HUES64 (cell line): Measurements from ENCODE around the gene FTCD.

Experiments used
- H3K27ac ChIP-seq: 2 replicates; pipeline ENCODE4 v1.7.0; 2013; ENCODE audit warnings: low read depth, low read length, inconsistent platforms
- H3K27me3 ChIP-seq: 2 replicates; pipeline ENCODE4 v1.6.1; 2013; ENCODE audit warnings: mild to moderate bottlenecking, low read length; ENCODE audit not compliant: insufficient read depth
- H3K36me3 ChIP-seq: 2 replicates; pipeline ENCODE4 v1.6.1; 2013; ENCODE audit warnings: mild to moderate bottlenecking, low read length; ENCODE audit not compliant: insufficient read depth
- H3K4me1 ChIP-seq: 2 replicates; pipeline ENCODE4 v1.6.1; 2013; ENCODE audit warnings: mild to moderate bottlenecking, low read length, moderate library complexity; ENCODE audit not compliant: insufficient read depth
- H3K4me3 ChIP-seq: 2 replicates; pipeline ENCODE4 v1.5.1; 2013; ENCODE audit warnings: mild to moderate bottlenecking, low read length, moderate library complexity
- H3K9ac ChIP-seq: 2 replicates; pipeline ENCODE4 v1.6.1; 2013; ENCODE audit warnings: mild to moderate bottlenecking, low read depth, low read length
- H3K9me3 ChIP-seq: 2 replicates; pipeline ENCODE4 v1.6.1; 2013; ENCODE audit warnings: low read depth, low read length; ENCODE audit not compliant: insufficient read depth
- WGBS: fragments of 150-250, 120-280 bp; methylation state at CpG from one replicate; pipeline ENCODE4 v1.1.7; 2013; ENCODE audit warnings: missing lambda C conversion rate; 5-methylcytosine and 5-hydroxymethylcytosine counted together

FTCD gene

DNA sequence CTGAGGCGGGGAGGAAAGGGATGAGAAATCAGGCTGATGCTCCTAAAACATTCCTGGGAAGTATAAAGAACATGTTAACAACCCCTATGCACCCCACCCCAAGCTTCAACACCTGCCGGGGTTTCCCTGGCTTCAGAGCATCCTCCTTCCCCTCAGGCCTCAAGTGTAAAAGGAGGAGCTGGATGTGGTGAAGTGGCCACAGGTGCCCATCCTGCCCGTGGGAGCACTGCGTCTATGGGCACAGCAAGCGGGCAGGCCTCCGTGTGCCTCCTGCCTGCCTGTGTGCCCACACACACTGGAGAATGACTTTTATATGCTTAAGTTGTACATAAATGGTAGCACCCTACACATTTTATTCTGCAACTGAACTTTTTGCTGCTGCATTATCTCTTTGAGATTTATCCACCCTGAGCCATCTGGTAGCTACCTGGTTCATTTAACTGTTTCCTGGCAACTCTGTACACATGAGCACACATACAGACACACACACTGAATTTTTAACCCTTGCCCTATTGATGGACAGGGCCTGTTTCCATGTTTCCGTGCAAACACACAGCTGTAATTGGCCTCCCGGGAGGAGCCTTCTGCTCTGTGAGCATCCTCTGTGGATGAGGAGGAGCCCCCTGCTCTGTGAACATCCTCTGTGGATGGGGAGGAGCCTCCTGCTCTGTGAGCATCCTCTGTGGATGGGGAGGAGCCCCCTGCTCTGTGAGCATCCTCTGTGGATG is 13.4 kb upstream of the FTCD start:
- WGBS = 94% methylated on average over 8 of the region's 8 CpGs
- Histone ChIP-seq H3K27ac (no peak overlapping the region), H3K4me1 (no peaks in the 10 kb centered on the region), H3K36me3 (peaks cover 13% of the 10 kb centered on the region; the same call in 1 of the 2 replicates), H3K9me3 (no peaks in the 10 kb centered on the region), H3K27me3 (no peaks in the 10 kb centered on the region), H3K9ac (no peak overlapping the region), H3K4me3 (no peak overlapping the region)

DNA sequence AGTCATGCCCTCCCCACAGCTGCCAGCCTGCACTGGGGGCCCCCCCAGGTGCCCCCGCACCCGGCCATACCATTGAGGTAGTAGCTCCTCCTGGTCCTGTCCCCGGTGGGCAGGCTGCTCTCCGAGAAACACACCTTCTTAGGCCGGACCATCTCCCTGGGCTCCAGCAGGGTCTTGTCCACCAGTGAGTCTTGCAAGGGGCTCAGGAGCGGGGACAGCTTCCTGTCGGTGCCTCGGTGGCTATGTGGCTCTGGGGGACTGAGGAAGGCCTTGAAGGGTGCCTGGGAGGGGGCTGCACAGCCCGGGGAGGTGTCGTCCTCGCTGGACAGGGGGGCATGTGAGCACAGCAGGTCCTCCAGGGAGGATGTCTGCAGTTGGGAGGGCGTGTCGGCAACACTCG is 12.9 kb upstream of the FTCD start:
- H3K4me3 ChIP-seq = no peak overlapping the region
- H3K4me1 ChIP-seq = no peaks in the 10 kb centered on the region
- H3K9me3 ChIP-seq = no peaks in the 10 kb centered on the region
- no peaks in the 10 kb centered on the region for H3K27me3 ChIP-seq
- peaks cover 17% of the 10 kb centered on the region; the same call in 1 of the 2 replicates for H3K36me3 ChIP-seq
- 93% methylated on average over 14 of the region's 14 CpGs for WGBS
- H3K9ac ChIP-seq = no peak overlapping the region
- no peak overlapping the region for H3K27ac ChIP-seq

DNA sequence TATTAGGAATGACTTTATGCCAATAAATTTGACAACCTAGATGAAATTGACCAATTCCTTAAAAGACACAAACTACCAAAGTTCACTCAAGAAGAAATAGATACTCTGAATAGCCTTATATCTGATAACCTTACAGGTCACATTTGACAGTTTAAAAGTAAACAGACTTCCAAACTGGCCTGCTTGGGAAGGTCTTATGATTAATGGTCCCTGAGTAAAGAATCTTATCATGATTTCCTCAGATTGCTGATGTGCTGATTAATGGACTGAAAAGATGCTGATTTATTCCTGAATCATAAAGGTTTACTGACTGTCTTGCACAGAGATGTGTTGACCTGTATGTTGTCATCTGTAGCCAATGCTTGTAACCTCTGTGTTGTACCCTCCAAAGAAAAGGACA is 9.7 kb upstream of the FTCD start:
- no peaks in the 10 kb centered on the region for H3K27me3 ChIP-seq
- H3K9ac ChIP-seq = no peak overlapping the region
- peaks cover 27% of the 10 kb centered on the region for H3K36me3 ChIP-seq
- peaks cover 4% of the 10 kb centered on the region; the same call in 1 of the 2 replicates for H3K9me3 ChIP-seq
- H3K4me3 ChIP-seq = no peak overlapping the region
- H3K27ac ChIP-seq = no peak overlapping the region
- H3K4me1 ChIP-seq = no peaks in the 10 kb centered on the region

- Histone ChIP-seq H3K9ac (no peak overlapping the region), H3K4me1 (no peaks in the 10 kb centered on the region)
- WGBS = 95% methylated on average over 4 of the region's 4 CpGs
Measured at GRCh38 chr21:46163380-46163779, 8.0 kb upstream of the FTCD start.

GRCh38 chr21:46161633-46162592 is 6.5 kb upstream of the FTCD start:
- no peak overlapping the region for H3K9ac ChIP-seq
- H3K27me3 ChIP-seq = no peaks in the 10 kb centered on the region
- no peak overlapping the region for H3K27ac ChIP-seq
- 94% methylated on average over 71 of the region's 72 CpGs for WGBS
- peaks cover 14% of the 10 kb centered on the region for H3K36me3 ChIP-seq
- H3K4me1 ChIP-seq = no peaks in the 10 kb centered on the region
- no peak overlapping the region for H3K4me3 ChIP-seq
- H3K9me3 ChIP-seq = peaks cover 4% of the 10 kb centered on the region; the same call in 1 of the 2 replicates

More at GRCh38 chr21:46163380-46163779, 8.0 kb upstream of the FTCD start:
- peaks cover 27% of the 10 kb centered on the region for H3K36me3 ChIP-seq
- no peak overlapping the region for H3K4me3 ChIP-seq
- peaks cover 4% of the 10 kb centered on the region; the same call in 1 of the 2 replicates for H3K9me3 ChIP-seq
- H3K27ac ChIP-seq = no peak overlapping the region
- no peaks in the 10 kb centered on the region for H3K27me3 ChIP-seq

DNA sequence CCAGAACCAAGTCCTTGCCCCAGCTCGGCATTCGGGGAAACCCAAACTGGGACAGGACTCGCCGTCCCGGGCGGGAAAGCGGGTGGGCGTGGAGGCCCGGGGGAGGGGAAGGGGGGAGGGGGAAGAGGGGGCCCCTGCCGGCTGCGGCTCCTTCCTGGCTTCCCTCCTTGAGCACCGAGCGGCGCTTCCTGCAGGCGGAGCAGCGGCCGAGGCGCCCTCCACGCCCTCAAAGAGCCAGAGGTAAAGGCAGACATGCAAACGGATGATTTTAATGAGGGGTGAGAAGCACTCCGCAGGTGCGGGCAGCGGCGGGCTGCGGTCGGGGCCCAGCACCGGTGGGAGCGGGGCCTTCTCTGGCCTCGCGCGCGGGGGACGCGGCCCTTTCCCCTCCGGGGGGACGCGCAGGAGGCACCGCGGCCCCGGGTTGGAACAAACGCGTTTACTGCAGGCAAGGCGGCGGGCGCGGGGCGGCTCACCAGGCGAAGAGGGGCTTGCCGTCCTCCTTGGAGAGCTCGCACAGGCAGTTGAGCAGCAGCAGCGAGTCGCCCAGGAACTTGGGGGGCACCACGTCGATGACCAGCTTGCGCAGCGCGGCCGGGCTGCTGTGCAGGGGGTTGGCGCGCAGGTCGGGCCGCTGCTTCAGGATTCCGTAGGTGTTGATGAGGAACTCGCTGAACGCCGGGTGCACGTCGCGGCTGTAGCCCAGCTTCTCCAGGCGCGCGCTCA is 5.7 kb upstream of the FTCD start:
- Histone ChIP-seq H3K27ac (no peak overlapping the region), H3K4me1 (no peaks in the 10 kb centered on the region), H3K9me3 (peaks cover 4% of the 10 kb centered on the region; the same call in 1 of the 2 replicates), H3K9ac (no peak overlapping the region), H3K27me3 (no peaks in the 10 kb centered on the region), H3K4me3 (no peak overlapping the region), H3K36me3 (peaks cover 14% of the 10 kb centered on the region)
- WGBS = 97% methylated on average over 65 of the region's 72 CpGs

GRCh38 chr21:46160657-46160906 is 5.2 kb upstream of the FTCD start:
- Histone ChIP-seq H3K27ac (no peak overlapping the region), H3K36me3 (peaks cover 14% of the 10 kb centered on the region), H3K9ac (no peak overlapping the region), H3K4me3 (no peak overlapping the region), H3K27me3 (no peaks in the 10 kb centered on the region), H3K9me3 (peaks cover 4% of the 10 kb centered on the region; the same call in 1 of the 2 replicates), H3K4me1 (no peaks in the 10 kb centered on the region)
- WGBS = 93% methylated on average over 22 of the region's 22 CpGs

DNA sequence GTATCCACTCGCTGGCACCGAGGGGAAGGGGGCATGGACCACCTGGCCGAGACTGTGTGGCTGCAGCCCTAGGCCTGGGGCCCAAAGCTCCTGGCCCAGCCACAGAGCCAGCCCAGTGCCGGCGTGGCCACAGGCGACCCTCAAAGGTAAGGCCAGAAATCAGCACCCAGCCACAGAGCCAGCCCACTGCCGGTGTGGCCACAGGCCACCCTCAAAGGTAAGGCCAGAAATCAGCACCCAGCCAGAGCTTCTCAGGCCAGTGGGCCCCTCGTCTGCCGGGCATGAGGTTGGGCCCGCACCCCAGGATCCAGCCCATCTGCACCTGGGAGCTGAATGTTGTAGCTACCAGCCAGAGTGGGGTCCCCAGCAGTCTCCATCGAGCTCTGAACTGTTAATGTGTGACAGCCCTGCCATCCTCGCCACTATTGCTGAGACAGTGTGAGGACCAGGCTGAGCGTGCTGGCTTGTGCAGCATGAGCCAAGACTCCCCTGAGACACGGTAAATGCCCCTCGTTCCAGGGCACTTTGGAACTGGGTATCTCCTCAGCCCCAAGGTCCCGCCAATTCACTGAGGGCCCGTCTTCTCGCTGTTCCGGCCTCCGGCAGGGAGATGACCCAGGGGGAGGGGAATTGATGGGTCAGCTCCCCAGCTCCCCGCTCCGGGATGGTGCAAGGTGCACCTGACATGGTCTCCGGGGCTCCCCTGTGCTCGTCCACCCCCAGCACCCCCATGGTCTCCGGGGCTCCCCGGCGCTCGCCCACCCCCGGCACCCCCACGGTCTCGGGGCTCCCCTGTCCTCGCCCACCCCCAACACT is 4.7 kb upstream of the FTCD start:
- Histone ChIP-seq H3K27ac (no peak overlapping the region), H3K9ac (no peak overlapping the region), H3K36me3 (peaks cover 14% of the 10 kb centered on the region), H3K9me3 (peaks cover 4% of the 10 kb centered on the region; the same call in 1 of the 2 replicates), H3K27me3 (no peaks in the 10 kb centered on the region), H3K4me3 (no peak overlapping the region), H3K4me1 (no peaks in the 10 kb centered on the region)
- 96% methylated on average over 32 of the region's 32 CpGs for WGBS

GRCh38 chr21:46159390-46159789 is 4.0 kb upstream of the FTCD start:
- H3K4me1 ChIP-seq = no peaks in the 10 kb centered on the region
- peaks cover 14% of the 10 kb centered on the region for H3K36me3 ChIP-seq
- H3K9me3 ChIP-seq = peaks cover 4% of the 10 kb centered on the region; the same call in 1 of the 2 replicates
- H3K9ac ChIP-seq = no peak overlapping the region
- H3K27ac ChIP-seq = no peak overlapping the region
- no peak overlapping the region for H3K4me3 ChIP-seq
- H3K27me3 ChIP-seq = no peaks in the 10 kb centered on the region
- WGBS = 96% methylated on average over 12 of the region's 12 CpGs

DNA sequence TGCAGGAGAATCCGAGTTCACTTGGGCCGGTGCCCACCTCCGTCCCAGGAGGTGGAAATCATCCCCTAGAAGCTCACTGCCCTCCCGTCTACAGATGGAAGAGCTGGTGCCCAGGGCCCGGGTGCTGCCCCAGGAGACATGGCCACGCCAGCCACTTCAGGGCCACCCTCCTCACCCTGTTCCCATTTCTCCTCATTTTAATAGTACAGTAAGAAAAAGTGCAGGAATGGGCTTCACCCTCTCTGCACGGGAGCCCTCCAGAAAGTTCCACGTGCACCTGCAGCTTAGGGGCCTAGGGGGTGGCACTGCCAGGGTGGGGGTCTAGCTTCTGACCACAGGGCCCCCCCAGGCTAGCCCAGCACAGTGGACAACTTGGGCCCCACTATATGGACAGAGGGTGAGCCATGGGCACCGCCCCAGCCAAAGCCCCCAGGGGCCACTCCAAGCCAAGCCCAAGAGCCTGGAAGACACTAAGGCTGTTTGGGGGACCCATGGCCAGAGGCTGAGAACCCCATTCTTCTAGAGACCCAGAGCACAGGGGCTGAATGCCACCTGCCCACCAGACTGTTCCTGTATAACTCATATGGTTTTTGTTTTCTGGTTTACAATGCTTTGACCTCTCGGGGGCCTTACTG is 3.4 kb upstream of the FTCD start:
- WGBS = 94% methylated on average over 10 of the region's 10 CpGs

More for the DNA sequence above, 3.4 kb upstream of the FTCD start:
- H3K9me3 ChIP-seq = peaks cover 4% of the 10 kb centered on the region; the same call in 1 of the 2 replicates
- no peak overlapping the region for H3K9ac ChIP-seq
- no peaks in the 10 kb centered on the region for H3K27me3 ChIP-seq
- no peaks in the 10 kb centered on the region for H3K4me1 ChIP-seq
- H3K27ac ChIP-seq = no peak overlapping the region
- H3K36me3 ChIP-seq = peaks cover 14% of the 10 kb centered on the region
- no peak overlapping the region for H3K4me3 ChIP-seq
